H1 (cell line): ENCODE data around the gene NOS2. TPM values are rescaled to one million over a fixed set of nuclear protein-coding genes. Genes with fewer than 3 reads are reported as not detected.

ENCODE experiments used
- CTCF ChIA-PET: fragments of 300-600 bp; sonication (Branson Sonifier 250); formaldehyde crosslinking; loops from one replicate; lab custom pipeline; 2021; ENCODE audit not compliant: partially characterized antibody; lab: Charles Lee
- POLR2A ChIA-PET: fragments of 300-600 bp; sonication (Branson Sonifier 250); formaldehyde crosslinking; loops from one replicate; lab custom pipeline; 2021; ENCODE audit warnings: inconsistent platforms; ENCODE audit not compliant: partially characterized antibody; lab: Charles Lee
- DNase-seq, 2 experiments: peaks; one replicate each; pipeline versions ENCODE4 v3.0.0 to v3.0.0-alpha.2; 2010 to 2022; ENCODE audit warnings: low spot score in 2 of 2, low read depth in 1 of 2, mixed read lengths in 1 of 2
- FAIRE-seq: peaks from 2 replicates; lab custom pipeline; 2011; peaks lifted over from hg19 to GRCh38; lab: Jason Lieb, UNC
- H2AFZ ChIP-seq: 2 replicates; pipeline ENCODE4 v1.8.1; 2012; ENCODE audit warnings: low read length, inconsistent platforms
- H2AK5ac ChIP-seq: 2 replicates; pipeline ENCODE4 v1.6.1; 2013; ENCODE audit warnings: low read depth, low read length
- H2BK120ac ChIP-seq: replicated peaks from 2 replicates; pipeline ENCODE3; 2013; ENCODE audit warnings: low read depth, low read length, inconsistent platforms
- H2BK12ac ChIP-seq: 2 replicates; pipeline ENCODE4 v1.6.1; 2013; ENCODE audit warnings: low read depth, low read length
- H2BK15ac ChIP-seq: 2 replicates; pipeline ENCODE4 v1.6.1; 2013; ENCODE audit warnings: low read length
- H2BK20ac ChIP-seq: 2 replicates; pipeline ENCODE4 v1.6.1; 2013; ENCODE audit warnings: low read length
- H2BK5ac ChIP-seq: 2 replicates; pipeline ENCODE4 v1.6.1; 2013; ENCODE audit warnings: low read depth, low read length
- H3K14ac ChIP-seq: 2 replicates; pipeline ENCODE4 v1.6.1; 2013; ENCODE audit warnings: inconsistent platforms; ENCODE audit not compliant: insufficient read length
- H3K18ac ChIP-seq: 2 replicates; pipeline ENCODE4 v1.6.1; 2013; ENCODE audit warnings: low read length; ENCODE audit errors: extremely low read depth
- H3K23ac ChIP-seq: 2 replicates; pipeline ENCODE4 v1.6.1; 2013; ENCODE audit warnings: inconsistent platforms; ENCODE audit not compliant: insufficient read length
- H3K23me2 ChIP-seq: 2 replicates; pipeline ENCODE4 v1.6.1; 2013; ENCODE audit warnings: low read depth, low read length
- H3K27ac ChIP-seq: 2 replicates; pipeline ENCODE4 v1.6.1; 2011; ENCODE audit warnings: low read depth, low read length, inconsistent platforms
- H3K27me3 ChIP-seq, 4 experiments: replicated peaks in 1 of 4; 1 replicate in 1 of 4; 2 replicates in 3 of 4; pipeline versions ENCODE4 v1.6.1 to v1.8.1; 2011 to 2013; ENCODE audit warnings: low read length in 3 of 4, mild to moderate bottlenecking in 3 of 4, inconsistent platforms in 2 of 4, mixed read lengths in 2 of 4, moderate library complexity in 1 of 4; ENCODE audit not compliant: control insufficient read depth in 3 of 4, insufficient read depth in 3 of 4; ENCODE audit errors: extremely low read depth in 1 of 4
- H3K36me3 ChIP-seq, 4 experiments: 2 replicates each; pipeline versions ENCODE4 v1.6.1 to v1.8.1; 2011 to 2013; ENCODE audit warnings: mild to moderate bottlenecking in 4 of 4, low read length in 3 of 4, moderate library complexity in 2 of 4, control low read depth in 1 of 4, inconsistent platforms in 1 of 4; ENCODE audit not compliant: insufficient read depth in 4 of 4, control insufficient read depth in 2 of 4
- H3K4ac ChIP-seq: replicated peaks from 2 replicates; pipeline ENCODE3; 2013; ENCODE audit warnings: low read length, low read depth, mixed read lengths, inconsistent platforms; ENCODE audit not compliant: insufficient read length
- H3K4me1 ChIP-seq, 4 experiments: replicated peaks in 1 of 4; 1 replicate in 1 of 4; 2 replicates in 3 of 4; pipeline versions ENCODE4 v1.6.1 to v1.8.1; 2011 to 2013; ENCODE audit warnings: low read length in 3 of 4, inconsistent platforms in 2 of 4, mixed read lengths in 1 of 4; ENCODE audit not compliant: insufficient read depth in 4 of 4, control insufficient read depth in 3 of 4
- H3K4me2 ChIP-seq, 2 experiments: 2 replicates each; pipeline versions ENCODE4 v1.6.1 to v1.8.1; 2011 to 2013; ENCODE audit warnings: low read depth in 2 of 2, low read length in 2 of 2, control low read depth in 1 of 2, inconsistent platforms in 1 of 2, mild to moderate bottlenecking in 1 of 2; ENCODE audit not compliant: insufficient read depth in 1 of 2
- H3K4me3 ChIP-seq, 4 experiments: fragments of 200-600, 300-600 bp in 1 of 4; sonication (generic), shearing (Covaris generic), sonication (Bioruptor Twin) in 1 of 4; 2 replicates each; pipeline versions ENCODE4 v1.5.1 to v1.8.1; 2011 to 2016; ENCODE audit warnings: low read length in 4 of 4, low read depth in 3 of 4, control low read depth in 2 of 4, inconsistent platforms in 2 of 4, mild to moderate bottlenecking in 2 of 4, mixed read lengths in 1 of 4, moderate library complexity in 1 of 4; ENCODE audit not compliant: insufficient read depth in 2 of 4; ENCODE audit errors: extremely low read depth in 1 of 4
- H3K56ac ChIP-seq: replicated peaks from 2 replicates; pipeline ENCODE3; 2013; ENCODE audit warnings: low read depth, mild to moderate bottlenecking, mixed read lengths, low read length, inconsistent platforms; ENCODE audit not compliant: insufficient read length
- H3K79me1 ChIP-seq: 2 replicates; pipeline ENCODE4 v1.6.1; 2013; ENCODE audit warnings: low read depth, low read length, control low read depth
- H3K79me2 ChIP-seq, 2 experiments: 2 replicates each; pipeline versions ENCODE4 v1.6.1 to v1.8.1; 2012 to 2013; ENCODE audit warnings: low read length in 2 of 2, mild to moderate bottlenecking in 2 of 2, inconsistent platforms in 1 of 2; ENCODE audit not compliant: insufficient read depth in 2 of 2, control insufficient read depth in 1 of 2
- H3K9ac ChIP-seq, 4 experiments: replicated peaks in 1 of 4; 1 replicate in 1 of 4; 2 replicates in 3 of 4; pipeline versions ENCODE4 v1.6.1 to v1.8.1; 2011 to 2013; ENCODE audit warnings: low read depth in 3 of 4, low read length in 3 of 4, control low read depth in 2 of 4, mild to moderate bottlenecking in 2 of 4, moderate library complexity in 2 of 4, inconsistent platforms in 1 of 4; ENCODE audit errors: extremely low read depth in 1 of 4
- H3K9me3 ChIP-seq, 2 experiments: 2 replicates each; pipeline versions ENCODE4 v1.6.1 to v1.8.1; 2012 to 2013; ENCODE audit warnings: mild to moderate bottlenecking in 2 of 2, moderate library complexity in 2 of 2, control low read depth in 1 of 2, inconsistent platforms in 1 of 2, low read depth in 1 of 2, low read length in 1 of 2, mixed read lengths in 1 of 2; ENCODE audit not compliant: insufficient read depth in 2 of 2
- H4K20me1 ChIP-seq, 2 experiments: replicated peaks in 1 of 2; 2 replicates each; pipeline versions ENCODE3 to v1.8.1; 2011 to 2013; ENCODE audit warnings: inconsistent platforms in 2 of 2, low read length in 2 of 2, mild to moderate bottlenecking in 1 of 2; ENCODE audit not compliant: insufficient read depth in 2 of 2, control insufficient read depth in 1 of 2
- H4K5ac ChIP-seq: 2 replicates; pipeline ENCODE4 v1.6.1; 2013; ENCODE audit warnings: low read length, low read depth, mixed read lengths, inconsistent platforms; ENCODE audit not compliant: insufficient read length
- H4K8ac ChIP-seq: 2 replicates; pipeline ENCODE4 v1.8.0; 2013; ENCODE audit warnings: mild to moderate bottlenecking, moderate library complexity, low read length, inconsistent platforms; ENCODE audit not compliant: insufficient read depth; ENCODE audit errors: extremely low read depth
- H4K91ac ChIP-seq: replicated peaks from 2 replicates; pipeline ENCODE3; 2013; ENCODE audit warnings: low read length, mixed read lengths, inconsistent platforms; ENCODE audit not compliant: insufficient read length
- ASH2L ChIP-seq: fragments of 200-600, 300-600 bp; sonication (generic); IDR thresholded peaks from one replicate; pipeline ENCODE4 v1.7.1; 2017; ENCODE audit warnings: low read length
- BRCA1 ChIP-seq: IDR thresholded peaks from 2 replicates; pipeline ENCODE4 v1.6.1; 2012; ENCODE audit warnings: low read depth, low read length, improper control_type of control experiment
- CHD1 ChIP-seq: IDR thresholded peaks from 2 replicates; pipeline ENCODE4 v1.6.1; 2012; ENCODE audit warnings: low read depth, low read length, improper control_type of control experiment
- CTCF ChIP-seq, 3 experiments: IDR thresholded peaks; 1 replicate in 2 of 3; 2 replicates in 1 of 3; pipeline versions ENCODE4 v1.5.1 to v1.6.1; 2011; ENCODE audit warnings: low read length in 3 of 3, mild to moderate bottlenecking in 3 of 3, inconsistent platforms in 2 of 3, low read depth in 1 of 3, moderate library complexity in 1 of 3; ENCODE audit not compliant: insufficient read depth in 1 of 3; ENCODE audit errors: control extremely low read depth in 1 of 3
- FOSL1 ChIP-seq: IDR thresholded peaks from 2 replicates; pipeline ENCODE4 v1.6.1; 2011; ENCODE audit warnings: mild to moderate bottlenecking, low read depth, low read length, moderate library complexity; ENCODE audit not compliant: insufficient read depth
- KDM4A ChIP-seq: IDR thresholded peaks from one replicate; pipeline ENCODE4 v1.7.1; 2012; ENCODE audit warnings: low read depth, mild to moderate bottlenecking, moderate library complexity, low read length, inconsistent platforms; ENCODE audit not compliant: severe bottlenecking
- KDM5A ChIP-seq: fragments of 200-600 bp; IDR thresholded peaks from 2 replicates; pipeline ENCODE4 v1.7.1; 2012; ENCODE audit warnings: mild to moderate bottlenecking, low read length, inconsistent platforms, mixed read lengths
- PHF8 ChIP-seq: fragments of 200-600 bp; sonication (generic); conservative IDR thresholded peaks from 2 replicates; pipeline ENCODE4 v1.7.1; 2012; ENCODE audit warnings: low read depth, mild to moderate bottlenecking, inconsistent platforms, low read length, moderate library complexity
- SP4 ChIP-seq: IDR thresholded peaks from 2 replicates; pipeline ENCODE4 v1.6.1; 2012; ENCODE audit warnings: low read length, inconsistent platforms
- TEAD4 ChIP-seq: IDR thresholded peaks from 2 replicates; pipeline ENCODE4 v1.6.1; 2012; ENCODE audit warnings: low read depth, low read length, inconsistent platforms, mixed read lengths
- YY1 ChIP-seq: IDR thresholded peaks from 2 replicates; pipeline ENCODE4 v1.6.1; 2011; ENCODE audit warnings: low read depth, mild to moderate bottlenecking, low read length
- WGBS, 2 experiments: shearing (Covaris generic) in 1 of 2; methylation state at CpG; one replicate each; pipeline versions ENCODE4 v1.1.6 to v1.1.7; 2013 to 2015; ENCODE audit warnings: low lambda C conversion rate in 2 of 2, mixed read lengths in 2 of 2, inconsistent platforms in 1 of 2, low coverage in 1 of 2, missing lambda C conversion rate in 1 of 2; ENCODE audit not compliant: insufficient replicate concordance in 2 of 2, insufficient coverage in 1 of 2, insufficient read length in 1 of 2; ENCODE audit errors: extremely low coverage in 1 of 2, missing lambda C conversion rate in 1 of 2; 5-methylcytosine and 5-hydroxymethylcytosine counted together
- polyA plus RNA-seq, 7 experiments: library from polyadenylated mRNA; depleted of rRNA in 3 of 7; stranded (reverse) in 5 of 7; unstranded in 2 of 7; fragments of >200 nt in 5 of 7; fragments of 200-250 nt in 2 of 7; gene quantifications; 1 replicate in 5 of 7; 2 replicates in 1 of 7; 4 replicates in 1 of 7; pipeline versions ENCODE4 v1.2.1 to v1.2.3, GENCODE V29; 2011 to 2013; ENCODE audit warnings: missing spikeins in 2 of 7, mixed read lengths in 2 of 7
- total RNA-seq: library from RNA; stranded (reverse); fragmentation: NEBNext Ultra II Directional; extraction: Animal tissue kit (Norgen Biotek cat#: 25700); gene quantifications from 2 replicates; pipeline ENCODE4 v1.2.1, GENCODE V29; 2021

The NOS2 gene
- total and polyA plus RNA-seq, 2 of the 8 experiments (the other 6 are each of a cell fraction or from before 2014, with no cell fraction given), result 1.0 to 1.9 TPM

GRCh38 chr17:27818401-27819105 lies 18.2 kb upstream of the NOS2 start:
- no peaks in the 10 kb centered on the region for H3K79me1 ChIP-seq
- no peak overlapping the region for H3K23ac ChIP-seq
- no peak overlapping the region for H3K18ac ChIP-seq
- no peaks in the 10 kb centered on the region for H3K36me3 ChIP-seq
- POLR2A ChIA-PET, result no interaction called here
- no peaks in the 10 kb centered on the region for H3K79me2 ChIP-seq
- no peak overlapping the region for H4K8ac ChIP-seq
- no peak overlapping the region for H3K27ac ChIP-seq
- H3K23me2 ChIP-seq, result no peaks in the 10 kb centered on the region
- H3K56ac ChIP-seq, result no peak overlapping the region
- H3K27me3 ChIP-seq, result no peaks in the 10 kb centered on the region
- no peak overlapping the region for H2BK15ac ChIP-seq
- no peak overlapping the region for H3K4me2 ChIP-seq
- DNase-seq (no peak), FAIRE-seq (no peak)
- WGBS, 2 experiments, result 90% methylated on average over 7 of the region's 7 CpGs; no CpG with 5 or more reads in 1 of the 2 experiments
- H3K4ac ChIP-seq, result no peak overlapping the region
- no peak overlapping the region for H2AFZ ChIP-seq
- H3K14ac ChIP-seq, result no peak overlapping the region
- H2AK5ac ChIP-seq, result no peak overlapping the region
- H3K4me1 ChIP-seq, result no peaks in the 10 kb centered on the region
- H4K20me1 ChIP-seq, result no peaks in the 10 kb centered on the region
- no peak overlapping the region for H2BK12ac ChIP-seq
- no peak overlapping the region for H3K4me3 ChIP-seq
- no peak overlapping the region for H2BK5ac ChIP-seq
- no peak overlapping the region for H2BK20ac ChIP-seq
- H4K91ac ChIP-seq, result no peak overlapping the region
- no peak overlapping the region for H3K9ac ChIP-seq
- CTCF ChIA-PET, result interaction anchor here (0.8 to 2.7 kb wide), 4 partner anchors 10 to 62 kb away, joined by 3 to 10 read pairs (median 4); no protein-coding TSS in a partner anchor
- peaks cover 0 to 9% of the 10 kb centered on the region in 2 experiments; a peak in 1 of 4 replicates for H3K9me3 ChIP-seq
- no peak overlapping the region for H2BK120ac ChIP-seq
- no peak overlapping the region for H4K5ac ChIP-seq
- TF ChIP-seq FOSL1, result no peak
- no peak for TF ChIP-seq BRCA1
- no peak for TF ChIP-seq CHD1
- no peak for TF ChIP-seq PHF8
- no peak for TF ChIP-seq YY1
- no peak for TF ChIP-seq CTCF (IDR thresholded peaks at IDR 0.05; ENCODE audit: control extremely low read depth in 1 of 3, insufficient read depth in 1 of 3, low read depth in 1 of 3, low read length in 3 of 3)
- TF ChIP-seq SP4, result no peak
- TF ChIP-seq KDM4A, result no peak
- TF ChIP-seq TEAD4, result no peak
- TF ChIP-seq ASH2L, result no peak
- TF ChIP-seq KDM5A, result no peak
